NCI-H446 treated with DMSO at 0.1 percent for 48 hours (cell line): ENCODE data around the gene DARS1.

Experiments used
- DNase-seq: peaks from one replicate; lab custom pipeline; 2025; lab: John Stamatoyannopoulos, UW

The DARS1 gene

GRCh38 chr2:136015699-136016098 is 30.3 kb upstream of the DARS1 start:
- DNase-seq, result no peak

GRCh38 chr2:136014411-136014810 is 29.0 kb upstream of the DARS1 start:
- DNase-seq, result no peak

GRCh38 chr2:136013955-136014354 is 28.5 kb upstream of the DARS1 start:
- DNase-seq, result no peak

GRCh38 chr2:136013136-136013685 is 27.8 kb upstream of the DARS1 start:
- no peak for DNase-seq

GRCh38 chr2:136012315-136012714 is 26.9 kb upstream of the DARS1 start:
- no peak for DNase-seq

GRCh38 chr2:136010126-136010525 is 24.7 kb upstream of the DARS1 start:
- no peak for DNase-seq

- no peak for DNase-seq
Measured at GRCh38 chr2:136008205-136008865, 22.9 kb upstream of the DARS1 start.

GRCh38 chr2:136006658-136007057 is 21.2 kb upstream of the DARS1 start:
- DNase-seq, result no peak

GRCh38 chr2:136005462-136006196 is 20.2 kb upstream of the DARS1 start:
- DNase-seq, result peak; percentile 68

- DNase-seq, result peak; percentile 21
Measured at GRCh38 chr2:136004965-136005364, 19.5 kb upstream of the DARS1 start.

- DNase-seq, result no peak
Measured at GRCh38 chr2:136001131-136001530, 15.7 kb upstream of the DARS1 start.

- DNase-seq, result no peak
Measured at GRCh38 chr2:136000502-136000901, 15.1 kb upstream of the DARS1 start.

GRCh38 chr2:135999899-136000298 is 14.5 kb upstream of the DARS1 start:
- DNase-seq, result no peak

- DNase-seq, result no peak
Measured at GRCh38 chr2:135998879-135999278, 13.5 kb upstream of the DARS1 start.

GRCh38 chr2:135997380-135997779 is 12.0 kb upstream of the DARS1 start:
- no peak for DNase-seq

GRCh38 chr2:135996304-135996703 is 10.9 kb upstream of the DARS1 start:
- DNase-seq, result no peak

- DNase-seq, result no peak
Measured at GRCh38 chr2:135994281-135994680, 8.9 kb upstream of the DARS1 start.

- DNase-seq, result no peak
Measured at GRCh38 chr2:135993421-135993820, 8.0 kb upstream of the DARS1 start.

GRCh38 chr2:135991861-135992260 is 6.4 kb upstream of the DARS1 start:
- no peak for DNase-seq

GRCh38 chr2:135987441-135987840 is 2.0 kb upstream of the DARS1 start:
- DNase-seq, result no peak

- no peak for DNase-seq
Measured at GRCh38 chr2:135986507-135986906, 1.1 kb upstream of the DARS1 start.

- DNase-seq, result no peak
Measured at GRCh38 chr2:135985826-135986393, 484 bp upstream of the DARS1 start.
